ENCODE results near the gene EXOC3L2.

EXOC3L2 gene

GRCh38 chr19:45218911-45219743 is 26.1 kb downstream of the EXOC3L2 start:
- H3F3A ChIP-seq (ENCODE audit: insufficient read depth), result no peaks in the 10 kb centered on the region
- no peak for TF ChIP-seq CTCF (IDR thresholded peaks at IDR 0.05; ENCODE audit: insufficient read depth, low read length, poor library complexity, severe bottlenecking)
- TF ChIP-seq EZH2phosphoT487 (conservative IDR thresholded peaks at IDR 0.05; ENCODE audit: low read length), result no peak
- no peak overlapping the region for H3K9ac ChIP-seq (ENCODE audit: low read length)
- H3K4me3 ChIP-seq (ENCODE audit: insufficient read depth, low read length, poor library complexity, severe bottlenecking), result no peak overlapping the region
- no peaks in the 10 kb centered on the region for H3K79me2 ChIP-seq (ENCODE audit: insufficient read depth, low read length)
- H3K9me2 ChIP-seq (replicated peaks; ENCODE audit: insufficient read depth, low read length), result no peaks in the 10 kb centered on the region
- H2AFZ ChIP-seq (ENCODE audit: low read depth, low read length, severe bottlenecking), result no peak overlapping the region
- no peaks in the 10 kb centered on the region for H4K20me1 ChIP-seq (ENCODE audit: low read depth, low read length)
- H3K36me3 ChIP-seq (ENCODE audit: low read length), result no peaks in the 10 kb centered on the region
- H3K4me2 ChIP-seq (ENCODE audit: low read depth, low read length, poor library complexity, severe bottlenecking), result no peak overlapping the region
- H3K27ac ChIP-seq (ENCODE audit: low read depth, low read length), result no peak overlapping the region
- H3K27me3 ChIP-seq (ENCODE audit: low read length), result no peaks in the 10 kb centered on the region
- no peaks in the 10 kb centered on the region for H3K9me3 ChIP-seq (ENCODE audit: insufficient read depth, low read length)

- H3K9ac ChIP-seq (ENCODE audit: low read length), result no peak overlapping the region
- H4K20me1 ChIP-seq (ENCODE audit: low read depth, low read length), result no peaks in the 10 kb centered on the region
- no peak for TF ChIP-seq EZH2phosphoT487 (conservative IDR thresholded peaks at IDR 0.05; ENCODE audit: low read length)
- no peak for TF ChIP-seq CTCF (IDR thresholded peaks at IDR 0.05; ENCODE audit: insufficient read depth, low read length, poor library complexity, severe bottlenecking)
- no peaks in the 10 kb centered on the region for H3K79me2 ChIP-seq (ENCODE audit: insufficient read depth, low read length)
- H3K27ac ChIP-seq (ENCODE audit: low read depth, low read length), result no peak overlapping the region
- H2AFZ ChIP-seq (ENCODE audit: low read depth, low read length, severe bottlenecking), result no peak overlapping the region
- H3K4me3 ChIP-seq (ENCODE audit: insufficient read depth, low read length, poor library complexity, severe bottlenecking), result no peak overlapping the region
- H3K9me2 ChIP-seq (replicated peaks; ENCODE audit: insufficient read depth, low read length), result no peaks in the 10 kb centered on the region
- no peaks in the 10 kb centered on the region for H3K27me3 ChIP-seq (ENCODE audit: low read length)
- H3K36me3 ChIP-seq (ENCODE audit: low read length), result no peaks in the 10 kb centered on the region
- H3K9me3 ChIP-seq (ENCODE audit: insufficient read depth, low read length), result no peaks in the 10 kb centered on the region
- H3K4me2 ChIP-seq (ENCODE audit: low read depth, low read length, poor library complexity, severe bottlenecking), result no peak overlapping the region
- no peaks in the 10 kb centered on the region for H3F3A ChIP-seq (ENCODE audit: insufficient read depth)
Measured at GRCh38 chr19:45218426-45218825, 26.8 kb downstream of the EXOC3L2 start.

- Histone ChIP-seq H3K27me3 (ENCODE audit: low read length) (no peaks in the 10 kb centered on the region), H3K9me2 (replicated peaks; ENCODE audit: insufficient read depth, low read length) (no peaks in the 10 kb centered on the region), H3K9ac (ENCODE audit: low read length) (no peak overlapping the region), H3K4me3 (ENCODE audit: insufficient read depth, low read length, poor library complexity, severe bottlenecking) (no peak overlapping the region), H3K79me2 (ENCODE audit: insufficient read depth, low read length) (no peaks in the 10 kb centered on the region), H3K36me3 (ENCODE audit: low read length) (no peaks in the 10 kb centered on the region), H3K9me3 (ENCODE audit: insufficient read depth, low read length) (no peaks in the 10 kb centered on the region), H2AFZ (ENCODE audit: low read depth, low read length, severe bottlenecking) (no peak overlapping the region), H3K4me2 (ENCODE audit: low read depth, low read length, poor library complexity, severe bottlenecking) (no peak overlapping the region), H3F3A (ENCODE audit: insufficient read depth) (no peaks in the 10 kb centered on the region), H3K27ac (ENCODE audit: low read depth, low read length) (no peak overlapping the region), H4K20me1 (ENCODE audit: low read depth, low read length) (no peaks in the 10 kb centered on the region)
- TF ChIP-seq CTCF (IDR thresholded peaks at IDR 0.05; ENCODE audit: insufficient read depth, low read length, poor library complexity, severe bottlenecking) (no peak), EZH2phosphoT487 (conservative IDR thresholded peaks at IDR 0.05; ENCODE audit: low read length) (no peak)
Measured at GRCh38 chr19:45217957-45218334, 27.3 kb downstream of the EXOC3L2 start.

Measured in SU-DHL-6 (cell line).